NOMO-1 treated with DMSO at 0.1 percent for 48 hours (cell line): Measurements from ENCODE around the gene TRPM1.
"Not testable (repeated sequence)": the region's sequence is repeated elsewhere in the genome, so short reads cannot be mapped to it uniquely, and the experiment has no call there.

Source experiments
- DNase-seq: peaks from one replicate; lab custom pipeline; 2025; ENCODE audit not compliant: unreplicated experiment; lab: John Stamatoyannopoulos, UW

The TRPM1 gene

DNA sequence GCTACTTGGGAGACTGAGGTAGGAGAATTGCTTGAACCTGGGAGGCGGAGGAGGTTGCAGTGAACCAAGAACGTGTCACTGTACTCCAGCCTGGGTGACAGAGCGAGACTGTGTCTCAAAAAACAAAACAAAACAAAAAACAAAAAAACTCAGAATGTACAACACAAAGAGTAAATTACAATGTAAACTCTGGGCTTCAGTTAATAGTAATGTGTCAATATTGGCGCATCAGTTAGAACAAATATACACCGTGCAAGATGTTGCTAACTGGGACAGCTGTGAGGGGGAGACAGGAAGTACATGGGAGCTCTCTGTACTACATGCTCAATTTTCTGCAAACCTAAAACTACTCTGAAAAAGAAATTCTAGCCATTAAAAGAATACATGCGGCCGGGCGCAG lies 23.5 kb upstream of the TRPM1 start:
- DNase-seq: no peak

- no peak for DNase-seq
Measured at GRCh38 chr15:31116423-31117030, 15.0 kb upstream of the TRPM1 start.

GRCh38 chr15:31111091-31111647 lies 9.6 kb upstream of the TRPM1 start:
- no peak for DNase-seq

- DNase-seq: no peak
Measured at GRCh38 chr15:31108836-31109235, 7.3 kb upstream of the TRPM1 start.

DNA sequence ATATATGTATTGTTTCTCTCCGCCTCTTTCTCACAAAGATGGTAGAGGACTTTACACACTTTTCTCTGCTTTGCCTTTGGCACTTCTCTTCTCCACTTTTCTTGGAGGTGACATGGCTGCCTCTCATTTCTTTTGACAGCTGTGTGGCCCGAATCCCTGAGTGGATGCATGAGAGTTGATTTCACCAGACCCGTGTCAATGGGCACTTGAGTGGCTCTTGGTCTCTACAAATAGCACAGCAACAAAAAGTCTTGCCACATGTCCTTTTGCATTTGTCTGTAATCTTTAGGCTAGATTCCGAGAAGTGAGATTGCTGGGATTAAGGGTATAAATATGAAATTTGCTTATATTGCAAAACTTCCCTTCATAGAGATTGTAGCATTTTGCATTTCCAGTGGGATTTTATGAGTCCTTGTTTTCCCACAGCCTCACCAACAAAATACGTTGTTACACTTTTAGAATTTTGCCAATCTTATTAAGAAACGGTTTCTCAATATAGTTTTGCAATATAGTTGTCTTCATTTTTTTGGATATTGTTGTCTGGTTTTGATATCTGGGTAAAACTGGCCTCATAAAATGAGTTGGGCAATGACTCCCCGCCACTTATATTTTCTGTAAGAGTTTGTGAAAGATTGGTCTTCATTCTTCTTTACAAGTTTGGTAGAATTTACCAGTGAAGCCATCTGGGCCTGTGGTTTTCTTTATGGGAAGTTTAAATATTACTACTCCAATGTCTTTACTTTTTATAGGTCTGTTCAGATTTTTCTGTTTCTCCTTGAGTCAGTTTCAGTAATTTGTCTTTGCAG lies 5.2 kb upstream of the TRPM1 start:
- peak; percentile 68 for DNase-seq

GRCh38 chr15:31104003-31104402 lies 2.5 kb upstream of the TRPM1 start:
- no peak for DNase-seq

- no peak for DNase-seq
Measured at GRCh38 chr15:31102374-31103342, 1.1 kb upstream of the TRPM1 start.

GRCh38 chr15:31102039-31102321 lies 455 bp upstream of the TRPM1 start:
- DNase-seq: no peak

- DNase-seq: no peak
Measured at GRCh38 chr15:31100738-31101137, 787 bp downstream of the TRPM1 start.

- DNase-seq: no peak
Measured at GRCh38 chr15:31098953-31099740, 2.4 kb downstream of the TRPM1 start.

- no peak for DNase-seq
Measured at GRCh38 chr15:31098491-31098917, 3.0 kb downstream of the TRPM1 start.

DNA sequence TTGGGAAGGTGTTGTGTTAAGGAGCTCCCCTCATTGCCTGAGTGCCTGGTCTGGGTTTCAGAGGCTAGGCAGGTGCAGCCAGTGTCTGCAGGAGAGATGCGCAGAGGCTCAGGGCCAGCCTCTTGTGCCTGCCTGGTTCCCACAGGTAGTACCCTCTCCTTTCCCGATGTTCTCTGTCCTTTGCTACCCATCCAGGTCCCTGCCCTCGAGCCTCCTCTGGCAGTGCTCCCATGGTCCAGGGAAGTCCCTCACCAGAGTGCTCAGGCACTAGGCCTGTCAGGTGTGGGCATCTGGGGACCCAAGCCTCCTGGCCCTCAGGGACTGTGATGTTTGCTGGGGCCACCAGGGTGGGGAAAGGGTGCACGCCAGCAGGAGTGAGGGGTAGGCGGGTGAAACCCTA lies 5.0 kb downstream of the TRPM1 start:
- DNase-seq: no peak

DNA sequence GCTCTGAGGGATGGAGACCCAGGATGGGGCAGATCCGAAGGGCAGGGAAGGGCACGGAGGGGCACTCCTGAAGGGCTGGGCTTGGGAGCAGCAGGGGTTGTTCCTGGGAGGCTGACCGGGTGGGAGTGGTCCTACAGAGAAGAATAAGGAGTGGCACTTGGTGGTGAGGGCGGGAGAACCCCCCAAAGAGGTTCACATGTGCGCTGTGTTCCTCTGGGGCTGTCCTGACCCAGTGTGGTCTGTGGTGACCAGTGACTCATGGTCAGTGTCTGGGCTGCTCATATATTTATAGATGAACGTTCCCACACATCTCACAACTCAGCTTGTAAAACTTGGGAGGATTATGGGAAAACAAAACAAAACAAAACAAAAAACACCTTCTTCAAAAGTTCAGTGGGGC lies 10.0 kb downstream of the TRPM1 start:
- DNase-seq: no peak

DNA sequence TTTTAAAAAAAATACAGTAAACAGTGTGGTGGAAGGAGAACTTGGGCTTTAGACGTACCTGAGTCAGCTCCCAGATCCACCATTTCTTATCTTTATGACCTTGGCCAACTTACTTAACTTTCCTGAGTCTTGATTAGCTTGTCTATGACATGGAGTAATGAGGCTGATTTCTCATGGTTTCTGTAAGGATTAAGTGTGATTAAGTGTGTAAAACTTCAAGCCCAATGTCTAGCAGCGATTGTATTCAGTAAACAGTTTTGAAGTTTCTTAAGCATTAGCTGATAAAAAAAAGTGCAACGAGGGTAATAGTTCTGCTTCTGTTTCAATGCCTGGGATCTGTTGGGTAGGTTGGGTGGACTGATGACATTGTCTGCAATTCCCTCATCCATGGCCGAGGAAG lies 10.8 kb downstream of the TRPM1 start:
- no peak for DNase-seq

DNA sequence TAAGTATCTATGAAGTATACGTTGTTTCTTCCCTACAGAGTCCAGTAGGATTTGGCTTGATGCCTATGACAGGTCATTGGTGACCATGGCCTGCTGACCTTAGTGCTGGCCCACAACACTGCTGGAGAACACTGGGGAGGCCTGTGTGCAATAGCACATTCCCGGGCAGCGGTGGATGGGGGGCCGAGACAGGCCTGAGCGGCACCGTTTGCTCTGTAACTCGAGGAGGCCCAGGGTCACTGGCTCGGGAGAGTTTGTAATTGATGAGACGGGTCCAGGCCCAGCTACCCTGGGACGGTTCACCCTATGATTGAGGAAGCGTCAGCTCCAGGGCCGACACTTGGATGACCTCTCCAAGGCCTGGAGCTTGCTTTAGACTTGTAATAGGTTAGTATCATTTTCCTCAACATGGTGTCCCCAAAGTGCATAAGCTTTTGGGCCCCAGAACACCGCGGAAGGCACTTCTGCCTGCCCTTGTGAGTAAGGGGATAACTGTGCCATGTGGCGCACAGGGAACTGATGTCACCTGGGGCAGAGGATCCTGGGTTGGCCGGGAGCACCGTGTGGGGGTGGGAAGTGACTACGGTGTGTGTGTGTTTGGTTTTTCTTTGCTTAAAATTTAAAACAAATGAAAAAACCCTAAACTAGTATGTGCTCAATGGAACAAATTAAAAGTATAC lies 12.0 kb downstream of the TRPM1 start:
- DNase-seq: no peak

GRCh38 chr15:31088672-31089367 lies 12.7 kb downstream of the TRPM1 start:
- DNase-seq: no peak

GRCh38 chr15:31088041-31088440 lies 13.5 kb downstream of the TRPM1 start:
- not testable (repeated sequence) for DNase-seq

GRCh38 chr15:31086344-31086743 lies 15.2 kb downstream of the TRPM1 start:
- no peak for DNase-seq

- no peak for DNase-seq
Measured at GRCh38 chr15:31085359-31085758, 16.2 kb downstream of the TRPM1 start.

DNA sequence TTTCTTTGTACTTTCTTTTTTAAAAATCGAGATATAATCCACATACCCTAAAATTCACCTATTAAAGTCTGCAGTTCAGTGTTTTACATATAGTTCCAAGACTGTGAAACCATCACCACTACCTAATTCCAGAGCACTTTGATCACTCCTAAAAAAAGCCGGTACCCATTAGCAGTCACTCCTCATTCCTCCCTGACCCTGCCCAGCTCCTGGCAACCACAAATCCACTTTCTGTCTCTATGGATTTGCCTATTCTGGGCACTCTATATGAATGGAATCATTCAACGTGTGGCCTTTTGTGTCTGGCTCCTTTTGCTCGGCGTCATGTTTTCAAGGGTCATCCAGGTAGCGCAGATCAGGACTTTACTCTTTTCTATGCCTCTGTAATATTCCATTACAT lies 17.3 kb downstream of the TRPM1 start:
- DNase-seq: no peak
